Testis (tissue), 3 donors: ENCODE measurements around the gene PAK3. TPM values are rescaled to one million over a fixed set of nuclear protein-coding genes. Genes with fewer than 3 reads are reported as not detected.

ENCODE experiments used
- DNase-seq: peaks from one replicate; pipeline ENCODE4 v3.0.0-alpha.2; 2019
- H3K27ac ChIP-seq, 2 donors: fragments of 200-600 bp; sonication (generic); one replicate each; pipeline ENCODE4 v1.5.1; 2019
- H3K27me3 ChIP-seq: fragments of 200-600 bp; sonication (generic); one replicate; pipeline ENCODE4 v1.5.1; 2019
- H3K36me3 ChIP-seq: fragments of 200-600 bp; sonication (generic); one replicate; pipeline ENCODE4 v1.5.1; 2017; ENCODE audit warnings: low read depth; ENCODE audit errors: missing control alignments
- H3K4me1 ChIP-seq: fragments of 200-600 bp; sonication (generic); one replicate; pipeline ENCODE4 v1.5.1; 2019
- H3K4me3 ChIP-seq, 2 donors: fragments of 200-600 bp; sonication (generic); one replicate each; pipeline ENCODE4 v1.5.1; 2017 to 2019
- H3K9me3 ChIP-seq: fragments of 200-600 bp; sonication (generic); one replicate; pipeline ENCODE4 v1.5.1; 2017
- CTCF ChIP-seq, 3 experiments: fragments of 450-650 bp in 2 of 3; fragments of 200-600 bp in 1 of 3; sonication (generic) in 1 of 3; IDR thresholded peaks; one replicate each; pipeline ENCODE4 v1.5.1; 2016 to 2019; ENCODE audit warnings: antibody characterized with exemption in 3 of 3, mild to moderate bottlenecking in 2 of 3, moderate library complexity in 1 of 3
- POLR2A ChIP-seq: fragments of 450-650 bp; IDR thresholded peaks from one replicate; pipeline ENCODE4 v1.6.1; 2017; ENCODE audit warnings: antibody characterized with exemption, mild to moderate bottlenecking, moderate library complexity
- WGBS, 2 donors: methylation state at CpG; one replicate each; pipeline ENCODE4 v1.1.5; 2018; 5-methylcytosine and 5-hydroxymethylcytosine counted together
- intact Hi-C: fragments of 100-400 bp; cut with DNase I; formaldehyde crosslinking; loops from one replicate; pipeline ENCODE4 v1.15.1; 2023; ENCODE audit warnings: low total_unique reads
- polyA plus RNA-seq: library from polyadenylated mRNA; stranded (reverse); fragments of 350-450 nt; fragmentation: Illumina TruSeq; extraction: RNeasy Lipid Tissue Mini Kit (QIAGEN cat#74804); gene quantifications from one replicate; pipeline ENCODE4 v1.2.3, GENCODE V29; 2014; ENCODE audit warnings: low read depth, low replicate concordance; ENCODE audit not compliant: insufficient read depth
- small RNA-seq, 2 donors: library from RNA; depleted of rRNA; stranded (forward); fragments of <200 nt; gene quantifications; one replicate each; pipeline ENCODE3, GENCODE V24; 2016
- total RNA-seq, 2 donors: library from RNA; depleted of rRNA; stranded (reverse); fragments of >200 nt; gene quantifications; one replicate each; pipeline ENCODE4 v1.2.3, GENCODE V29; 2016

PAK3 gene
- total and polyA plus RNA-seq, 3 donors from 2014 or later = 4.6 to 14.1 (median 10.7) TPM

DNA sequence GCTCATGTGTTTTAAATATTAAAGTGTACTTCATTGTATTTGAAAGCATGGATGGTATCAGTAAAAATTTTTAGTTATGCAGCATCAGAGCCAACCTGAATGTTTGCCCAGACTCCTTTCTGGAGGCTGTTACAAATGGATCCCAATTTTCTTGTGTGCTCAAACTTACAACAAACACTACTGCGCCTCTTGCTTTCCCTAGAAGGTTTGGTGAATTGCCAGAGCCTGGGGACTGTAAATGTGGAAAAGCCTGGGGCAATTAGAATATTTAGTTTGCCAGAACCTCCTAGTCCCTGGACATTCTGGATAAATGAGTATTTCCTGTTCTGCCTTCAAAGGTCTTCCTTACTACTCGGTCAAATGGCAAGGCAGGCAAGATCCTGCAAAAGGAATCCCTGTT, 169.5 kb downstream of the PAK3 start:
- Histone ChIP-seq H3K4me1 (no peaks in the 10 kb centered on the region), H3K9me3 (no peaks in the 10 kb centered on the region), H3K27me3 (no peaks in the 10 kb centered on the region), H3K4me3 (no peak overlapping the region), H3K27ac (no peak overlapping the region), H3K36me3 (no peaks in the 10 kb centered on the region)
- TF ChIP-seq POLR2A (no peak), CTCF (IDR thresholded peaks at IDR 0.05) (no peak)
- WGBS, 2 donors = 41 to 67% methylated on average over 2 of the region's 2 CpGs
- intact Hi-C loops = no loop called here
- no peak for DNase-seq

DNA sequence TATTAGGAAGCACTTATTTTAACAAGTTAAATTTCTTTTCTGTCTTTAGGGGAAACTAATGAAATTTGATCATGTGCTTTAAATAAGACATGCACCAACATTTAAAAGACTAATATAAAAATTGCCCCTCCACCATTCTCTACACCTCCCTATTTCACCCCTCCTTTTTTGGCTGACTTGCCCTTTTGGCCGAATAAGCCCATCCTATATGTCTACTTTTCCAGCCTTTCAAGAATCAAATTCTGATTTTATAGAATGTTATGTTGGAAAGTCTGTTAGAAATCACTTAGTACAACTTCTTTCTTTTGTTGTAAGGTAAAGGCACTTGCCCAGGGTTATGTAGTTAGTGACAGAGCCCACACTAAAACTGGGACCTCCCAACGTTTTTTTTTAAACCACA, 172.5 kb downstream of the PAK3 start:
- H3K4me3 ChIP-seq = no peak overlapping the region

DNA sequence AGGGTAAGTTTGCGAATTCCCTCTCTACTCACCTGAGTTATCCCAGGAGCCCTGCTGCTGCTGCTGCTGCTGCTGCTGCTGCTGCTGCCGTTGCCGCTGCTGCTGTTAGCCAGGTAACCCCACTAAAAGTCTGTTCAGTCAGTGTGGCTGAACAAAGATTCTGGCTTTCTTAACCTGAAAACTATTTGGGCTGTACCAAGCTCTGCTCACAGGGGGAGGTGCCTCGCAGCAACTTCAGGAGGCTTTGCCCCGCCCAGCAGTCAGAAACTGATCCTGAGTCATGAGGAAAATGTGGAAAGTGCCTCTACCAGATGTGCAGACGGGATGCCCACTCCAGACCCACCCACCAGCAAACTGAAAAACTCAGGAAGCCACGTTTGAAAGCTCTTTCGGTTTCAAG, 174.3 kb downstream of the PAK3 start, which contains the start of gene CAPN6:
Gene CAPN6 (minus strand): TSS at position 145 of the 400 bp plus-strand sequence. CDS start 6,547 bp downstream, outside the sequence.
- H3K36me3 ChIP-seq = no peaks in the 10 kb centered on the region
- peak; percentile 13 for DNase-seq
- no peak for TF ChIP-seq CTCF (IDR thresholded peaks at IDR 0.05)
- TF ChIP-seq POLR2A = no peak
- no peaks in the 10 kb centered on the region for H3K9me3 ChIP-seq
- 13 to 21% methylated on average over 3 to 8 of the region's 8 CpGs for WGBS, 2 donors
- H3K4me3 ChIP-seq = no peak within 1 kb of the TSS
- H3K27ac ChIP-seq = no peak within 1 kb of the TSS
- intact Hi-C loops = no loop called here
- H3K4me1 ChIP-seq = no peaks in the 10 kb centered on the region
- H3K27me3 ChIP-seq = no peaks in the 10 kb centered on the region

More for the DNA sequence above, 172.5 kb downstream of the PAK3 start:
- no peak for DNase-seq
- H3K27me3 ChIP-seq = no peaks in the 10 kb centered on the region
- no peaks in the 10 kb centered on the region for H3K9me3 ChIP-seq
- WGBS, 2 donors = 39 to 63% methylated on average over 2 of the region's 2 CpGs
- no peaks in the 10 kb centered on the region for H3K4me1 ChIP-seq
- no peaks in the 10 kb centered on the region for H3K36me3 ChIP-seq
- no peak overlapping the region for H3K27ac ChIP-seq
- TF ChIP-seq POLR2A (no peak), CTCF (IDR thresholded peaks at IDR 0.05) (no peak)
- intact Hi-C loops = no loop called here

Small RNA genes within 50 kb of the gene (small RNA-seq; reads per million reads assigned to genes)
- 0 reads per million in 2 donors for gene FCF1P4

Other genes starting within 250 kb of the PAK3 start
- 1 to 10 TPM; 1.0 to 2.8 TPM for gene CAPN6, start 174.3 kb downstream of the PAK3 start, total RNA-seq
- gene CAPN6, start 174.3 kb downstream of the PAK3 start, polyA plus RNA-seq = 13.3 TPM